Chondrocyte (in vitro differentiated cells): ENCODE measurements around the gene PRDM5. TPM values are rescaled to one million over a fixed set of nuclear protein-coding genes. Genes with fewer than 3 reads are reported as not detected.

Experiments used
- DNase-seq: peaks from one replicate; pipeline ENCODE4 v3.0.0; 2021; ENCODE audit warnings: mixed read lengths, low spot score
- H3K27ac Mint-ChIP-seq: one replicate; pipeline ENCODE4 v1.8.0; 2021; ENCODE audit warnings: mild to moderate bottlenecking, moderate library complexity, mixed read lengths; ENCODE audit not compliant: unreplicated experiment
- H3K27me3 Mint-ChIP-seq: 2 replicates; pipeline ENCODE4 v1.8.0; 2021; ENCODE audit warnings: low read depth, mixed read lengths
- H3K36me3 Mint-ChIP-seq: 2 replicates; pipeline ENCODE4 v1.8.0; 2021; ENCODE audit warnings: low read depth, mixed read lengths
- H3K4me1 Mint-ChIP-seq: 2 replicates; pipeline ENCODE4 v1.8.0; 2021; ENCODE audit warnings: low read depth, mild to moderate bottlenecking, mixed read lengths
- H3K4me3 Mint-ChIP-seq: one replicate; pipeline ENCODE4 v1.8.0; 2021; ENCODE audit warnings: mild to moderate bottlenecking, moderate library complexity, mixed read lengths; ENCODE audit not compliant: unreplicated experiment
- H3K9me3 Mint-ChIP-seq: 2 replicates; pipeline ENCODE4 v1.8.0; 2021; ENCODE audit warnings: low read depth, mixed read lengths
- total RNA-seq: library from RNA; stranded (reverse); gene quantifications from 3 replicates; pipeline ENCODE4 v1.2.1, GENCODE V29; 2021
- TF ChIP-seq, protein P1 (sequence below): fragments of 200-600 bp; sonication (generic); IDR thresholded peaks from 2 replicates; pipeline ENCODE4 v1.5.0; 2021; ENCODE audit warnings: antibody characterized with exemption, mild to moderate bottlenecking, moderate library complexity

The PRDM5 gene
- total RNA-seq, 1 donor from 2014 or later, result 9.3 TPM

DNA sequence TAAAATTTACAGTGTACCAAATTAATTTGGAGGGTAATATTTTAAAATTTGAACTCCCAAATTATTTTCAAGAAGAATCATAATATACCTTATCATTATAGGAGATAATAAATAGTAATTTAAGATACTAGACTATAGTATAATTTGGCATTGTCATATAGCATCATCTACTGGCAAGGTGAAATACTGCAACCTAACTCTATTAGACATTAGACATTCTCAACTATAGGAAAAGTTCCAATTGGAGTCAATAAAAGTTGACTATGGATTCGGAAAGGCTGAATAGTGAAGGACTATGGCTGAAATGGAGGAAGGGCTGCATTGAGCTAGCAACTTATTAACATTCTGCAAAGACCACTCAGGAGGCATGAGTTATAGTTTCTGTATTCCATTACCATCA lies 113.0 kb downstream of the PRDM5 start:
- TF ChIP-seq, protein P1, sequence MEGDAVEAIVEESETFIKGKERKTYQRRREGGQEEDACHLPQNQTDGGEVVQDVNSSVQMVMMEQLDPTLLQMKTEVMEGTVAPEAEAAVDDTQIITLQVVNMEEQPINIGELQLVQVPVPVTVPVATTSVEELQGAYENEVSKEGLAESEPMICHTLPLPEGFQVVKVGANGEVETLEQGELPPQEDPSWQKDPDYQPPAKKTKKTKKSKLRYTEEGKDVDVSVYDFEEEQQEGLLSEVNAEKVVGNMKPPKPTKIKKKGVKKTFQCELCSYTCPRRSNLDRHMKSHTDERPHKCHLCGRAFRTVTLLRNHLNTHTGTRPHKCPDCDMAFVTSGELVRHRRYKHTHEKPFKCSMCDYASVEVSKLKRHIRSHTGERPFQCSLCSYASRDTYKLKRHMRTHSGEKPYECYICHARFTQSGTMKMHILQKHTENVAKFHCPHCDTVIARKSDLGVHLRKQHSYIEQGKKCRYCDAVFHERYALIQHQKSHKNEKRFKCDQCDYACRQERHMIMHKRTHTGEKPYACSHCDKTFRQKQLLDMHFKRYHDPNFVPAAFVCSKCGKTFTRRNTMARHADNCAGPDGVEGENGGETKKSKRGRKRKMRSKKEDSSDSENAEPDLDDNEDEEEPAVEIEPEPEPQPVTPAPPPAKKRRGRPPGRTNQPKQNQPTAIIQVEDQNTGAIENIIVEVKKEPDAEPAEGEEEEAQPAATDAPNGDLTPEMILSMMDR, result peak; percentile 65
- Mint-ChIP-seq H3K4me3 (no peak overlapping the region), H3K27me3 (no peaks in the 10 kb centered on the region), H3K4me1 (no peaks in the 10 kb centered on the region), H3K27ac (no peak overlapping the region), H3K9me3 (peaks cover 24% of the 10 kb centered on the region), H3K36me3 (peaks cover 26% of the 10 kb centered on the region)
- no peak for DNase-seq

DNA sequence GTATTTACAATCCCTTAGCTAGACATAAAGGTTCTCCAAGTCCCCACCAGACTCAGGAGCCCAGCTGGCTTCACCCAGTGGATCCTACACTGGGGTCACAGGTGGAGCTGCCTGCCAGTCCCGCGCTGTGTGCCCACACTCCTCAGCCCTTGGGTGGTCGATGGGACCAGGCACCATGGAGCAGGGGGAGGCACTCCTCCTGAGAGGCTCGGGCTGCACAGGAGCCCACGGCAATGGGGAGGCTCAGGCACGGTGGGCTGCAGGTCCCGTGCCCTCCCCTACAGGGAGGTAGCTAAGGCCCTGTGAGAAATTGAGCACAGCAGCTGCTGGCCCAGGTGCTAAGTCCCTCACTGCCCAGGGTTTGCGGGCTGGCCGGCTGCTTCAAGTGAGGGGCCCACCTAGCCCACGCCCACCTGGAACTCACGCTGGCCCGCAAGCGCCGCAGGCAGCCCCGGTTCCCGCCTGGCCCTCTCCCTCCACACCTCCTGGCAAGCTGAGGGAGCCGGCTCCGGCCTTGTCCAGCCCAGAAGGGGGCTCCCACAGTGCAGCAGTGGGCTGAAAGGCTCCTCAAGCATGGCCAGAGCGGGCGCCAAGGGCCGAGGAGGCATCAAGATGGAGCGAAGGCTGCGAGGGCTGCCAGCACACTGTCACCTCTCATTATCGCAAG lies 113.9 kb downstream of the PRDM5 start:
- no peak overlapping the region for H3K27ac Mint-ChIP-seq
- H3K4me1 Mint-ChIP-seq, result no peaks in the 10 kb centered on the region
- H3K9me3 Mint-ChIP-seq, result peaks cover 29% of the 10 kb centered on the region
- peak; percentile 85 for DNase-seq
- no peaks in the 10 kb centered on the region for H3K27me3 Mint-ChIP-seq
- peaks cover 27% of the 10 kb centered on the region for H3K36me3 Mint-ChIP-seq
- TF ChIP-seq, protein P1, result no peak
- no peak overlapping the region for H3K4me3 Mint-ChIP-seq

DNA sequence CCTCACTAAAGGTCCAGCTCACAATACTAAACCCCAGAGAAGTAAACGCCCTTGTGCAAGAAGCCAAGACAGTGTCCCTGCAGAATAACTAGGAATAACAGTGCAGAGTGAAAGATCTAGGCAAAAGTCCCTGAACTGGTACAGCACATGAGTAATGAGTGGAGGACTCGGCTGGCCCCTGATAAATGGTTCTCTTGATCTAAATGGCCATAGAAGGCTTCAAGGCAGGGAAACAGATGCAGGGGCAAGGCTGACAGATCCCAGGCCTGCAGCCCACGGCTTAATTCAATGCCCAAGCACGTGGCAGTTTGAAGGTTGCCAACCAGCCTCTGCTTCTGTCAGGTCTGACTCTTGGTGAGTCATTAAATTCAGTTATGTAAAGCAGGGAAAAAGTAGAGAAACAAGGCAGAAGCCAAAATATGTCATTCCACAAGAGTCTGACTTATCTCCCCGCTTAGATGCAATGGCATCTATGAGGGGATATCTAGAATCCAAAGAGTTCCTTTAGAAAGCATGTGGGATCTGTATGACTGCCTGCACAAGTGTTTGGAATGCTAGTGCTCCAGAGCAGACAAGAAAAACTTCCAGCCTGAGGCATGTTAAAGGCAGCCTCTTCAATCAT lies 121.3 kb downstream of the PRDM5 start:
- TF ChIP-seq, protein P1, result no peak
- DNase-seq, result no peak
- H3K36me3 Mint-ChIP-seq, result peaks cover 31% of the 10 kb centered on the region
- H3K27ac Mint-ChIP-seq, result peak overlapping the region; percentile 45
- peaks cover 13% of the 10 kb centered on the region for H3K9me3 Mint-ChIP-seq
- H3K4me1 Mint-ChIP-seq, result peaks cover 8% of the 10 kb centered on the region
- H3K27me3 Mint-ChIP-seq, result no peaks in the 10 kb centered on the region
- no peak overlapping the region for H3K4me3 Mint-ChIP-seq

DNA sequence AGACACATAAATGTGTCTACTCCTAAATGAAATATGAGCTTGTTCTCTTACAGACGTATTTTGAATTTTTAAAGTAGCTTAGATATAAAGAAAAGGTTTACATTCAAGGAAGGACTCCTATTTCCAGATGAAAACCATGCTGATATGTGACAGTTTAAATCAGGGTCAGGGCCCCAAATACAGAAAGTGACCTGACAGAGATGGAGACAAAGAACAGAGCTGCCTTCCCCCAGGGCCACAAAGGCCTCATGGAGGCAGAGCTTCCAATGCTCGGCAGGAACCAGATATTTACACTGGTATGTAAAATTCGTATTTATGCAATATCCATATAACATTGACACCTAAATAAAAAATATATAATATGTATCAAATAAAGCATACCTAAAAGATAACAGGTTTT lies 124.0 kb downstream of the PRDM5 start:
- Mint-ChIP-seq H3K4me1 (peaks cover 8% of the 10 kb centered on the region), H3K4me3 (no peak overlapping the region), H3K9me3 (peaks cover under 1% of the 10 kb centered on the region), H3K27ac (no peak overlapping the region), H3K36me3 (peaks cover 16% of the 10 kb centered on the region), H3K27me3 (no peaks in the 10 kb centered on the region)
- TF ChIP-seq, protein P1, result no peak
- no peak for DNase-seq

DNA sequence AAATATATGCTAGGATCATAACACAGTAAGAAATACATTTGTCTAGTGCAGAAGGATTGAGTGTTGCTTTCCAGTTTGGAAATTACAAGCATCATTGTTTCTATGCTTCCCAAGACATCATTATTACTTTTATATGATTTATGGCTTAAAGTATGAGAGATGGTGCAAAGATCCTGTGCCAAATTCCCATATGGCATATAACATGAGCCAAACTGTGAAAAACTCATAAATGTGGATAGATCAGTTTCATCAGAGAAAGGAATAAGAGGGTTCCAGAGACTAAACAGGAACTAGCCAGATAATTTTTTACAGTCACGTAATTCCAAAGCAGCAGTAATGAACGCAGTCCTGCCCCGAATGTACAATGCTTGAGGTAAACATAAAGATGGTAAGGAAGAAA lies 126.3 kb downstream of the PRDM5 start:
- no peak overlapping the region for H3K27ac Mint-ChIP-seq
- no peak for DNase-seq
- H3K4me3 Mint-ChIP-seq, result no peak overlapping the region
- H3K4me1 Mint-ChIP-seq, result peaks cover 4% of the 10 kb centered on the region
- H3K9me3 Mint-ChIP-seq, result no peaks in the 10 kb centered on the region
- TF ChIP-seq, protein P1, result no peak
- no peaks in the 10 kb centered on the region for H3K27me3 Mint-ChIP-seq
- peaks cover 11% of the 10 kb centered on the region for H3K36me3 Mint-ChIP-seq
